NCI-H526 treated with DMSO at 0.1 percent for 48 hours (cell line): Measurements from ENCODE around the gene GSS.
"Not testable (repeated sequence)": the region's sequence is repeated elsewhere in the genome, so short reads cannot be mapped to it uniquely, and the experiment has no call there.

ENCODE experiments used
- DNase-seq: peaks from one replicate; lab custom pipeline; 2025; lab: John Stamatoyannopoulos, UW

The GSS gene

GRCh38 chr20:34907616-34908469 lies 47.8 kb downstream of the GSS start:
- no peak for DNase-seq

DNA sequence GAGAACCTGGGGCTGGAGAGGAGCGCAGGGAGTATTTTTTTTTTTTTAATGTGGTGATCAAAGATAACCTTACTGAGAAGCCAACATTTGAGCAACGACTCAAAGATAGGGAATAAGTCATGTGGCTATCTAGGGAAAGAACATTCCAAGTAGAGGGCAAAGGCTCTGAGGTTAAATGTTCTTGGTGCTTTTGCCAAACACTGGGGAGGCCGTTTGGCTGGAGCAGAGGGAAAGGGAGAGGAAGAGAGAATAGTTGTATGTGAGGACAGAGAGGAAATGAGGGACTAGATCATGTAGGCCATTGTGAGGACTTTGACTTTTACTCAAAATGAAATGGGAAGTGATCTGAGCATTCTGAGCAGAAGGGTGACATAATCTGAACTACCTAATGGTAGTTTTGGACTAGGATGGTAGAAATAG lies 51.4 kb downstream of the GSS start:
- no peak for DNase-seq

DNA sequence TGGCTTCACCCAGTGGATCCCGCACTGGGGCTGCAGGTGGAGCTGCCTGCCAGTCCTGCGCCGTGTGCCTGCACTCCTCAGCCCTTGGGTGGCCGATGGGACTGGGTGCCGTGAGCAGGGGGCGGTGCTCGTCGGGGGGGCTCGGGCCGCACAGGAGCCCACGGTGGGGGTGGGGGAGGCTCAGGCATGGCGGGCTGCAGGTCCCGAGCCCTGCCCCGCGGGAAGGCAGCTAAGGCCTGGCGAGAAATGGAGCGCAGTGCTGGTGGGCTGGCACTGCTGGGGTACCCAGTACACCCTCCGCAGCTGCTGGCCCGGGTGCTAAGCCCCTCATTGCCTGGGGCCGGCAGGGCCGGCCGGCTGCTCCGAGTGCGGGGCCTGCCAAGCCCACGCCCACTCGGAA lies 56.9 kb downstream of the GSS start:
- not testable (repeated sequence) for DNase-seq

GRCh38 chr20:34898129-34898528 lies 57.5 kb downstream of the GSS start:
- DNase-seq: not testable (repeated sequence)

DNA sequence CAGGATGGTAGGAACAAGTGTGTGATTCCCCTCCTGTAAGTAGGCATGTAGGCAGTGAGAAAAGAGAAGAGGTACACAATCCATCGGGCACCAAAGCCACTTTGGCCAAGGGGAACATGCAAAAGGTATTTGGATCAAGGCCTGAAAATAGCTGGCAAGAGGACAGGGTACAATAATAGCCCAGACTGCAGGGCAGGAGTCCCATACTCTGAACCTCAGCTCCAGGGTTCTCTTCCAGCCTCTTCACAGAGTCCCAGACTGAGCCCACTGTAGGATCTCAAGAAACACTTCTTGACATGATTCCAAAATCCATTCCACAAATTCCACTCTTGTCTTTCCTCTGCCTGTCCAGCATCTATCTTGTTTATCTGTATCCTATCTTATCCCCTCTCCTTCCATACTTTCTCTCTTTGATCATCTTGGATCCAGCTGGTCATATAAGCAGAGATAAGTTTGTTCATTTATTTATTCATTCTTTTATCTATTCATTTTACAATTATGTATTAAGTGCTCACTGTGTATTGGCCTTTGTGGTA lies 59.5 kb downstream of the GSS start:
- no peak for DNase-seq

- DNase-seq: no peak
Measured at GRCh38 chr20:34895465-34895864, 60.1 kb downstream of the GSS start.

DNA sequence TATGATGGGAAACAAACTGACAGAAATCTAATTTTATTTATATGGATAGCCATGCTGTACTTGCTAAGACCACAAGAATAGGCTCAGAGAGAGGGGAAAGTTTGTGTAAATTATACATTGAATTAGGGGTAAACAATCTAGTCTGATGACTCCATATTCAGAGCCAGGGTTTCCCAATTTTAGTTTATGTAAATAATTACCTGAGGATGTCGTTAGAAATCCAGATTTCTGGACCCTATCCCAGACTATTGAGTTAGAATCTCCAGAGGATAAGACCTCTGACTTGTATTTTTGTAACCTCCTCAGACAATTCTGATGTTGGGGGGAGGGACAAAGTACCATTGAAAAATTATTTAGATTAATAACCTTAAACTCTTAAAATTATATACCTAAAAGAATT lies 60.9 kb downstream of the GSS start:
- DNase-seq: no peak

GRCh38 chr20:34892671-34893070 lies 62.9 kb downstream of the GSS start:
- DNase-seq: no peak

DNA sequence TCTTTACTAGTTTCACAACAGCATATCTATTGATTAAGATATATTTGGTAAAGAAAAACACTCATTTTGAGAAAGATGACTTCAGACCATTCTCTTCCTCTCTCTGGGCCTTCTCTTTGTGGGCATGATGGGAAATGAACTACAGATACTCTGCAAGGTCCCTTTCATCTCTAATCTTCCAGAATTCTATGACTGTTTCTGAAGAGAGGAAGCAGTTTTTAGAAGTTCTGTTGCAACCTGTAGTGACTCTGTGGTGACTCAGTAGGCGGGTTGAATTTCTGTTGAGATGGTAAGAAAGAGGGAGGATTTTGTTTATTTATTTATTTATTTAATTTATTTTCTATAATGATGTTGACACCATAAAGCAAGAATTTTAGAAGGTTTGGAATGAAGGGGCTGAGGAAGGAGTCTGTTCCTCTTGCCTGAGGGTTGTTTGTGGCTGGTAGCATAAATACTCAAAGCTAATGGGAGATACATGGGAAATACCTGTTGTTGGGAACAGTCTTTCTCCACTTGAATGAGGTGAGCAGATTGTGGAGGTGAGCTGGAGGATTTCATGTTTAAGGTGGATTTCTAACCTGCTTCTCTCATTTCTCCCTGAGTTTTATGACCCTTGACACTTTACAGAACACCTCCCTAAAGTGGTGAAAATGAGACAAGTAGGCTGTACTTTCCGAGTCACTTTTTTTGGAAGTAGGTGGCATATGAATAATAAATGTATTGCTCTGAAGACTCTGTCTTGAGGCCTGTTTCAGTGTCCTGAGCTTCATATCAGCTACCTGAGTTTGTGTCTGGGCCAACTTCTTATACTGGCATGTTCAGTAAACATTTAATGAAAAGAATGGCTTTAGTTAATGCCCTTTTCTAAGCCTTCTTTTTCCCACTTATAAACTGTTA lies 64.2 kb downstream of the GSS start:
- no peak for DNase-seq

GRCh38 chr20:34888468-34888867 lies 67.1 kb downstream of the GSS start:
- DNase-seq: no peak

- no peak for DNase-seq
Measured at GRCh38 chr20:34887023-34887422, 68.6 kb downstream of the GSS start.

DNA sequence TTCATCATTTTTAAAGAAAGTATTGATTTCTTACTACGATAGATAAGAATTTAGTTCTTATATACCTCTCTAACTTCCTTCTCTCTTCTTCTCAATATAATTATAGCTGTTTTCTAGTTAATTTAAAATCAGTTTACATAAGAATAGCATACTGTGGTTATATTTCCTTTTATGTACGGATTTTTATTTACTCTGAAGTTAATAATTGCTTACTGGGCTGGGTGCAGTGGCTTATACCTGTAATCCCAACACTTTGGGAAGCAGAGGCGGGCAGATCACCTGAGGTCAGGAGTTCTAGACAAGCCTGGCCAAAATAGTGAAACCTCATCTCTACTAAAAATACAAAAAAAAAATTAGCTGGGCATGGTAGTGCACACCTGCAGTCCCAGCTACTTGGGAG lies 69.5 kb downstream of the GSS start:
- DNase-seq: no peak

DNA sequence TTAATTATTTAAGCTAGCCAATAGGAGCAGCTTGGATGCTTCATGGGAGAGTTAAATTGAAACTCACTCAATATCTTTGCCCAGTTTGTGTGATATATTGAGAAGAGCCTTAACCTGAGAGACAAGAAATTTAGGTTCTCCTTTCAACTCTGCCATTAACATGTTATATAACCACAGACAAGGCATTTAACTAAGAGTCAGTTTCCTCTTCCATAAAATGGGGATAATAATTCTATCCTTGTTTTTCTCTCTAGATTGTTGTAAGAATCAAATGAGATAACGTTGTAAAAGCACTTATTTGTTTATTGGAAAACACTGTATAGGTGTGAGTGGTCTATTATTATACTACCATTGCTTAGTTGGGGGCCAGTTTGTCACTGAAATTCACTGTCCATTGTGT lies 71.3 kb downstream of the GSS start:
- no peak for DNase-seq

- no peak for DNase-seq
Measured at GRCh38 chr20:34883809-34884208, 71.8 kb downstream of the GSS start.

GRCh38 chr20:34883087-34883688 lies 72.4 kb downstream of the GSS start:
- no peak for DNase-seq

GRCh38 chr20:34881689-34882088 lies 73.9 kb downstream of the GSS start:
- no peak for DNase-seq

- DNase-seq: not testable (repeated sequence)
Measured at GRCh38 chr20:34880971-34881370, 74.6 kb downstream of the GSS start.

DNA sequence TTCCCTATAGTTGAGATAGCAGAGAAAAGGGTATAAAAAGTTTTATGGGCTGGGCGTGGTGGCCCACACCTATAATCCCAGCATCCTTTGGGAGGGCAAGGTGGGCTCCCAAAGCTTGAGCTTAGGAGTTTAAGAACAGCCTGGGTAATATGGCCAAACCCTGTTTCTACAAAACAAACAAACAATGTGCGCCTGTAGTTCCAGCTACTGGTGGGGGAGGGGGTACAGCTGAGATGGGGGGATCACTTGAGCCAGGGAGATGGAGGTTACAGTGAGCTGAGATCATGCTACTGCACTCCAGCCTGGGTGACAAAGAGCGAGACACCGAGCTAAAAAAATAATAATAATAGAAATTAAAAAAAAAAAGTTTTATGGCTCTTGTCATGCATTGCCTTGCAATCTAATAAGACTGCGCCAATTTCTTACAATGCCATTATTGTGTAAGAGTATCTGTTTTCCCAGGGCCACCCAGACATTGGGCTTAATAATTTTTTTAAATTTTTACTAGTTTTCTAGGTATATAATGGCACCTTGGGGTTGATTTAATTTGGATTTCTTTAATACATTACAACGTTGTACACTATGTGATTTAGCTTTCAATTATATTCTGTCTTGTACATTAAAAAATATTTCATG lies 75.3 kb downstream of the GSS start:
- no peak for DNase-seq
